ENCODE data around the gene INSM2. TPM values are rescaled to one million over a fixed set of nuclear protein-coding genes. Genes with fewer than 3 reads are reported as not detected.

The INSM2 gene, protein sequence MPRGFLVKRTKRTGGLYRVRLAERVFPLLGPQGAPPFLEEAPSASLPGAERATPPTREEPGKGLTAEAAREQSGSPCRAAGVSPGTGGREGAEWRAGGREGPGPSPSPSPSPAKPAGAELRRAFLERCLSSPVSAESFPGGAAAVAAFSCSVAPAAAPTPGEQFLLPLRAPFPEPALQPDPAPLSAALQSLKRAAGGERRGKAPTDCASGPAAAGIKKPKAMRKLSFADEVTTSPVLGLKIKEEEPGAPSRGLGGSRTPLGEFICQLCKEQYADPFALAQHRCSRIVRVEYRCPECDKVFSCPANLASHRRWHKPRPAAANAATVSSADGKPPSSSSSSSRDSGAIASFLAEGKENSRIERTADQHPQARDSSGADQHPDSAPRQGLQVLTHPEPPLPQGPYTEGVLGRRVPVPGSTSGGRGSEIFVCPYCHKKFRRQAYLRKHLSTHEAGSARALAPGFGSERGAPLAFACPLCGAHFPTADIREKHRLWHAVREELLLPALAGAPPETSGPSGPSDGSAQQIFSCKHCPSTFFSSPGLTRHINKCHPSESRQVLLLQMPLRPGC
- not detected for total RNA-seq

DNA sequence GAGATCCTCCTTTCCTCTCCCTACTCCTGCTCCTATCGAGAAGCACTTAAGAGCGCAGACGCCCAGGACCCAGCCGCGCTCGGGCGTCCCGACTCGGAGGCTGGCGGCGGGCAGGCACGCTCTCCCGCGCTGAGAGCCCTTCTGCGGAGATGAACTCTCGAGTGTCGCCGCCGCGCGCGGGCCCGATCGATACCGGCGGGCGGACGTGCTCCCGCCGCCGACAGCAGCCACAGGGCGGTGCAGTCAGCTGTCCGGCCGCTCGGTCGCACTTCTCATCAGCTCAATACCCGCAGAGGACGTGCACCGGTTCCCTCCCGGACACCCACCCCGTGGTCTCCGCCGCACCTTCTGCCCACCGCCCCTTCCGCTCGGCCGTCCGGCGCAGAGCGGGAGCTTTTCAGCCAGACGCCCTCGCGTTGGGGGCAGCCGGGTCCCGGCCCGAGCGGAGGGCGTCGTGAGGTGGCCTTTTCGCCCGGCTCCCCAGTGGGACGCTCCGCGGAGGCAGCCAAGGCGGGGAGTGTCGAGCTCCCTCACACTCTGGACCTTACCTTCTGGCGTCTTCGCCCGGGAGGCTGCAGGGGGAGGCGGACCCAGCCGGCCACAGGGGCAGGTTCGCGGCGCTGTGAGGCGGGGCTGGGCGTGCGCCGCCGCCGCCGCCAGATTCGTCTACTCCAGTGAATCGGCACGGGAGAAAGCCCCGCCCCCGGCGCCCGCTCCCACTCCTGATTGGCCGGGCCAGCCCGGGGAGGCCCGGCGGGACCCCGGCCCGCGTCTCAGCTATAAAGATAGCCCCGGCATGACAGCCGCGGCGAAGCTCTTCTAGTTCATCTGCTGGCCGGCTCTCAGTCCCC, at the start of gene INSM2:
Gene INSM2 (plus strand): TSS at position 808 of the 851 bp plus-strand sequence. CDS start 89 bp downstream, outside the sequence.
- peak within 1 kb of the TSS; percentile 73 for H3K4me3 ChIP-seq
- H3K9me3 ChIP-seq, result no peaks in the 10 kb centered on the region
- no peaks in the 10 kb centered on the region for H3K36me3 ChIP-seq
- peaks cover 18 to 30% of the 10 kb centered on the region in 2 donors for H3K4me1 ChIP-seq (ENCODE audit: control insufficient read depth in 1 of 2, low read depth in 2 of 2)
- H3K27ac ChIP-seq, result no peak within 1 kb of the TSS
- DNase-seq (ENCODE audit: low spot score), result no peak
- TF ChIP-seq CTCF (IDR thresholded peaks at IDR 0.05), result no peak
- ATAC-seq (ENCODE audit: insufficient number of reproducible peaks, low FRiP score, low read depth), result no peak
- peaks cover 21% of the 10 kb centered on the region for H3K27me3 ChIP-seq (replicated peaks; ENCODE audit: insufficient read depth)

DNA sequence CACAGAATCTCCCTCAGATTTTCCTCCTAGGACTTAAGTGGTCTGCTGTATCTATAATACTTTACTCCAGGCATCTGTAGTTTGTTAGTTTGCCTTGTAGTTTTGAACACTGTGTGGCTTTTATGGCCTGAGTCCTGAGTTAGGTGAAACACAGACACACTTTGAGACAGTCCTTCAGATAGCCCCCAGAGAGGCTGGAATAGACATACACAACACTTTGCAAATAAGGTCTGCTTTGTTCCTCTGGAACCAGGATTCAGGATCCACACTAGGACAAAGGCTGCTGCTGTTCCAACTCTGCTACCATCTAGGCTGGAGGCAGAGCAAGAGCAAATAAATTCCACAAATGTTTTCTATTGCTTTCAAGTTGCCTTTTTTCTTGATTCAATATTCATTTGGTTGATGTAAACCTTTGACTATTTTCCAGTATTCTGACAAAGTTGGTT, 41.4 kb upstream of the INSM2 start:
- no peak overlapping the region for H3K4me3 ChIP-seq
- no peak for DNase-seq (ENCODE audit: low spot score)
- H3K36me3 ChIP-seq, result no peaks in the 10 kb centered on the region
- no peaks in the 10 kb centered on the region for H3K4me1 ChIP-seq (ENCODE audit: control insufficient read depth in 1 of 2, low read depth in 2 of 2)
- peaks cover 5% of the 10 kb centered on the region for H3K9me3 ChIP-seq
- TF ChIP-seq CTCF (IDR thresholded peaks at IDR 0.05), result no peak
- no peak for ATAC-seq (ENCODE audit: insufficient number of reproducible peaks, low FRiP score, low read depth)
- H3K27ac ChIP-seq, result no peak overlapping the region
- H3K27me3 ChIP-seq (replicated peaks; ENCODE audit: insufficient read depth), result no peaks in the 10 kb centered on the region

DNA sequence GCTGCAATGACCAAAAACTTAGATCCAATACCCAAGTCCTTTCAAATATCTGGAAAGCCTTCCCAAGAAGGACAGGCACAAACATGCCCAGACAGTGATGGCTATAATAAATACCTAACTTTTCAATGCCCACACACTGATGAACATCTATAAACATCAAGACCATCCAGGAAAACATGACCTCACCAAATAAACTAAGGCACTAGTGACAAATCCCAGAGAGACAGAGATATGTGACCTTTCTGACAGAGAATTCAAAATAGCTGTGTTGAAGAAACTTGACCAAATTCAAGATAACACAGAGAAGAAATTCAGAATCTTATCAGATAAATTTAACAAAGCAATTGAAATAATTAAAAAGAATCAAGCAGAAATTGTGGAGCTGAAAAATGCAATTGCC, 38.7 kb upstream of the INSM2 start:
- TF ChIP-seq CTCF (IDR thresholded peaks at IDR 0.05), result no peak
- H3K9me3 ChIP-seq, result peaks cover 5% of the 10 kb centered on the region
- ATAC-seq (ENCODE audit: insufficient number of reproducible peaks, low FRiP score, low read depth), result no peak
- H3K4me1 ChIP-seq (ENCODE audit: control insufficient read depth in 1 of 2, low read depth in 2 of 2), result no peaks in the 10 kb centered on the region
- H3K27me3 ChIP-seq (replicated peaks; ENCODE audit: insufficient read depth), result no peaks in the 10 kb centered on the region
- no peak overlapping the region for H3K27ac ChIP-seq
- DNase-seq (ENCODE audit: low spot score), result no peak
- H3K36me3 ChIP-seq, result no peaks in the 10 kb centered on the region
- H3K4me3 ChIP-seq, result no peak overlapping the region

DNA sequence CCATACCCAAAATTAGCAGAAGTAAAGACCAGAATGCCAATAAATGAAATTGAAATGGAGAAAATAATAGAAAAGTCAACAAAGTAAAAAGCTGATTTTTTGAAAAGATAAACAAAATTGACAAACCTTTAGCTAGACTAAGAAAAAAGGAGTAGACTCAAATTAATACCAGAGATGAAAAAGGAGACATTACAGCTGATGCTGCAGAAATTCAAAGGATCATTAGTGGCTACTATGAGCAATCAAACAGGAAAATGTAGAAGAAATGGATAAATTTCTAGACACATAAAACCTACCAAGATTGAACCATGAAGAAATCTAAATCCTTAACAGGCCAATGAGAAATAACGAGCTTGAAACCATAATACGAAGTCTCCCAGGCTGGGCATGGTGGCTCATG, 34.8 kb upstream of the INSM2 start:
- Histone ChIP-seq H3K27me3 (replicated peaks; ENCODE audit: insufficient read depth) (no peaks in the 10 kb centered on the region), H3K36me3 (no peaks in the 10 kb centered on the region), H3K9me3 (no peaks in the 10 kb centered on the region), H3K4me3 (no peak overlapping the region), H3K27ac (no peak overlapping the region), H3K4me1 (ENCODE audit: control insufficient read depth in 1 of 2, low read depth in 2 of 2) (no peaks in the 10 kb centered on the region)
- TF ChIP-seq CTCF (IDR thresholded peaks at IDR 0.05), result no peak
- ATAC-seq (ENCODE audit: insufficient number of reproducible peaks, low FRiP score, low read depth) (no peak), DNase-seq (ENCODE audit: low spot score) (no peak)

- no peaks in the 10 kb centered on the region for H3K4me1 ChIP-seq (ENCODE audit: control insufficient read depth in 1 of 2, low read depth in 2 of 2)
- no peak for TF ChIP-seq CTCF (IDR thresholded peaks at IDR 0.05)
- no peaks in the 10 kb centered on the region for H3K36me3 ChIP-seq
- no peak for DNase-seq (ENCODE audit: low spot score)
- no peak for ATAC-seq (ENCODE audit: insufficient number of reproducible peaks, low FRiP score, low read depth)
- no peaks in the 10 kb centered on the region for H3K27me3 ChIP-seq (replicated peaks; ENCODE audit: insufficient read depth)
- H3K27ac ChIP-seq, result no peak overlapping the region
- no peaks in the 10 kb centered on the region for H3K9me3 ChIP-seq
- H3K4me3 ChIP-seq, result no peak overlapping the region
Measured at GRCh38 chr14:35503646-35504045, 30.3 kb upstream of the INSM2 start.
